GM12878 (cell line): ENCODE measurements around the gene PKDREJ. TPM values are rescaled to one million over a fixed set of nuclear protein-coding genes. Genes with fewer than 3 reads are reported as not detected.

ENCODE experiments used
- ATAC-seq: fragments of 200-7000 bp; cut with Tn5 transposase; 3 replicates; pipeline ENCODE4 v1.9.1; 2020; ENCODE audit warnings: mild to moderate bottlenecking, moderate library complexity
- BruUV-seq: library from RNA; stranded (reverse); fragments of 400-500 nt; replicated peaks from 2 replicates; lab custom pipeline; 2021; lab: Mats Ljungman, UMichigan
- CTCF ChIA-PET: fragments of 300-600 bp; sonication (Branson Sonifier 250); formaldehyde crosslinking; extraction: SDS; loops from one replicate; lab custom pipeline; 2021; ENCODE audit warnings: inconsistent platforms; lab: Yijun Ruan, JAX
- POLR2A ChIA-PET: fragments of 350-600 bp; formaldehyde crosslinking; extraction: SDS; loops from one replicate; lab custom pipeline; 2021; ENCODE audit warnings: inconsistent platforms; lab: Charles Lee
- RAD21 ChIA-PET: fragments of 300-600 bp; sonication (Branson Sonifier 250); formaldehyde crosslinking; loops from one replicate; lab custom pipeline; 2023; ENCODE audit warnings: antibody characterized with exemption; ENCODE audit not compliant: unreplicated experiment; lab: Charles Lee
- SMC1A ChIA-PET: fragments of 300-600 bp; sonication (Branson Sonifier 250); formaldehyde crosslinking; loops from one replicate; lab custom pipeline; 2023; ENCODE audit not compliant: unreplicated experiment, uncharacterized antibody; lab: Charles Lee
- DNase-seq: peaks from one replicate; pipeline ENCODE4 v3.0.0-alpha.2; 2011; ENCODE audit warnings: low read depth, low spot score
- FAIRE-seq: peaks from 3 replicates; lab custom pipeline; 2011; peaks lifted over from hg19 to GRCh38; lab: Jason Lieb, UNC
- H2AFZ ChIP-seq: 2 replicates; pipeline ENCODE4 v1.6.0; 2011; ENCODE audit warnings: low read depth, low read length, control low read depth; ENCODE audit not compliant: control insufficient read depth
- H3K27ac ChIP-seq: 2 replicates; pipeline ENCODE4 v1.5.1; 2011; ENCODE audit warnings: control low read depth; ENCODE audit not compliant: control insufficient read depth, insufficient read depth
- H3K27me3 ChIP-seq, 2 experiments: replicated peaks in 1 of 2; 2 replicates each; pipeline versions ENCODE4 v1.6.0 to v1.6.1; 2011; ENCODE audit warnings: low read length in 1 of 2; ENCODE audit not compliant: control insufficient read depth in 2 of 2, insufficient read depth in 2 of 2
- H3K36me3 ChIP-seq, 2 experiments: 2 replicates each; pipeline ENCODE4 v1.5.1; 2011; ENCODE audit warnings: low read length in 1 of 2; ENCODE audit not compliant: control insufficient read depth in 2 of 2, insufficient read depth in 2 of 2
- H3K4me1 ChIP-seq: 2 replicates; pipeline ENCODE4 v1.6.1; 2011; ENCODE audit warnings: mild to moderate bottlenecking, low read length, moderate library complexity, mixed read lengths; ENCODE audit not compliant: control insufficient read depth, insufficient read depth
- H3K4me2 ChIP-seq: 2 replicates; pipeline ENCODE4 v1.6.0; 2011; ENCODE audit warnings: control low read depth; ENCODE audit not compliant: control insufficient read depth, insufficient read depth
- H3K4me3 ChIP-seq: fragments of 200-600 bp; sonication (generic); 2 replicates; pipeline ENCODE4 v1.5.1; 2016
- H3K79me2 ChIP-seq: 2 replicates; pipeline ENCODE4 v1.6.0; 2011; ENCODE audit warnings: low read length; ENCODE audit not compliant: control insufficient read depth, insufficient read depth
- H3K9ac ChIP-seq: 2 replicates; pipeline ENCODE4 v1.8.0; 2011; ENCODE audit warnings: low read length, control low read depth, mixed read lengths; ENCODE audit not compliant: control insufficient read depth, insufficient read depth
- H3K9me3 ChIP-seq: replicated peaks from 3 replicates; pipeline ENCODE4 v1.5.1; 2011; ENCODE audit warnings: mild to moderate bottlenecking, low read length; ENCODE audit not compliant: control insufficient read depth, insufficient read depth
- H4K20me1 ChIP-seq: 2 replicates; pipeline ENCODE4 v1.6.0; 2011; ENCODE audit not compliant: control insufficient read depth, insufficient read depth
- CBX5 ChIP-seq: sonication (generic); IDR thresholded peaks from 2 replicates; pipeline ENCODE4 v1.6.1; 2016; ENCODE audit warnings: low read depth, moderate library complexity, mild to moderate bottlenecking, inconsistent platforms
- CHD1 ChIP-seq: IDR thresholded peaks from 2 replicates; pipeline ENCODE4 v1.6.1; 2012; ENCODE audit warnings: low read depth, low read length, improper control_type of control experiment
- HDGF ChIP-seq: fragments of 450-650 bp; IDR thresholded peaks from 2 replicates; pipeline ENCODE4 v1.6.1; 2016; ENCODE audit warnings: antibody characterized with exemption
- IRF4 ChIP-seq: IDR thresholded peaks from 2 replicates; pipeline ENCODE4 v1.6.1; 2011; ENCODE audit warnings: low read depth, low read length
- NFXL1 ChIP-seq: fragments of 450-650 bp; IDR thresholded peaks from 2 replicates; pipeline ENCODE4 v1.6.1; 2017; ENCODE audit warnings: antibody characterized with exemption, mild to moderate bottlenecking, borderline replicate concordance
- POLR2A ChIP-seq: IDR thresholded peaks from 2 replicates; pipeline ENCODE4 v1.6.1; 2011; ENCODE audit warnings: low read depth, mild to moderate bottlenecking, low read length
- POLR2AphosphoS5 ChIP-seq: IDR thresholded peaks from 2 replicates; pipeline ENCODE4 v1.6.1; 2011; ENCODE audit warnings: mild to moderate bottlenecking, low read length, inconsistent platforms
- SMAD1 ChIP-seq: fragments of 450-650 bp; IDR thresholded peaks from 2 replicates; pipeline ENCODE4 v1.6.1; 2018; ENCODE audit warnings: mild to moderate bottlenecking, low read depth; ENCODE audit not compliant: partially characterized antibody
- YBX1 ChIP-seq: fragments of 450-650 bp; IDR thresholded peaks from 2 replicates; pipeline ENCODE4 v1.6.1; 2016; ENCODE audit warnings: antibody characterized with exemption
- ZBED1 ChIP-seq: IDR thresholded peaks from 2 replicates; pipeline ENCODE4 v1.6.1; 2016; ENCODE audit warnings: borderline replicate concordance
- WGBS: methylation state at CpG from one replicate; pipeline ENCODE4 v1.1.6; 2016; ENCODE audit warnings: low lambda C conversion rate; ENCODE audit not compliant: insufficient replicate concordance, insufficient coverage; ENCODE audit errors: missing lambda C conversion rate; 5-methylcytosine and 5-hydroxymethylcytosine counted together
- in situ Hi-C: fragments of 300-500 bp; cut with MboI; formaldehyde crosslinking; loops from 9 replicates; pipeline ENCODE4 v1.14.3; 2018; ENCODE audit warnings: mixed read lengths
- intact Hi-C: fragments of 100-400 bp; cut with micrococcal nuclease; formaldehyde crosslinking; loops from one replicate; pipeline ENCODE4 v1.14.2; 2022; ENCODE audit not compliant: unreplicated experiment
- polyA plus RNA-seq, 11 experiments: library from polyadenylated mRNA; depleted of rRNA in 4 of 11; unstranded in 6 of 11; stranded (reverse) in 5 of 11; fragments of >200 nt; fragmentation: Nextera tagmentation in 4 of 11; fragmentation: Illumina TruSeq in 1 of 11; extraction: Ambion mirVana in 4 of 11; extraction: Trizol in 1 of 11; gene quantifications; 1 replicate in 1 of 11; 2 replicates in 10 of 11; pipeline versions ENCODE4 v1.2.1 to v1.2.3, GENCODE V29; 2011 to 2016; ENCODE audit warnings: inconsistent platforms in 2 of 11, missing spikeins in 2 of 11, low read depth in 1 of 11
- total RNA-seq, 4 experiments: library from RNA; depleted of rRNA in 3 of 4; stranded (reverse); fragments of >200 nt in 3 of 4; fragmentation: Illumina TruSeq in 1 of 4; extraction: Trizol in 1 of 4; gene quantifications; 2 replicates each; pipeline versions ENCODE4 v1.2.1 to v1.2.3, GENCODE V29; 2013 to 2021
- TF ChIP-seq, protein P1 (sequence below): fragments of 450-650 bp; conservative IDR thresholded peaks from 2 replicates; pipeline ENCODE4 v1.6.1; 2017; ENCODE audit warnings: mild to moderate bottlenecking, moderate library complexity
- TF ChIP-seq, protein P2 (sequence below): IDR thresholded peaks from 2 replicates; pipeline ENCODE4 v1.6.1; 2011; ENCODE audit warnings: low read depth, low read length, improper control_type of control experiment, borderline replicate concordance

Gene PKDREJ
- total and polyA plus RNA-seq, 10 of the 15 experiments (the other 5 are each of a cell fraction or from before 2014, with no cell fraction given) = 0.02 to 0.03 TPM; not detected in 8

GRCh38 chr22:46234969-46235368, 28.2 kb downstream of the PKDREJ start:
- no peak for FAIRE-seq
- RAD21 ChIA-PET = no interaction called here
- Histone ChIP-seq H2AFZ (no peak overlapping the region), H3K9ac (no peak overlapping the region), H3K4me1 (peaks cover 4% of the 10 kb centered on the region), H3K4me2 (no peak overlapping the region), H3K79me2 (no peaks in the 10 kb centered on the region), H3K27ac (no peak overlapping the region), H3K27me3 (no peaks in the 10 kb centered on the region), H3K9me3 (no peaks in the 10 kb centered on the region), H3K4me3 (no peak overlapping the region), H4K20me1 (no peaks in the 10 kb centered on the region), H3K36me3 (no peaks in the 10 kb centered on the region)
- no peak for TF ChIP-seq POLR2AphosphoS5
- no peak for TF ChIP-seq CHD1
- TF ChIP-seq ZBED1 = no peak
- TF ChIP-seq CBX5 = no peak
- TF ChIP-seq NFXL1 = no peak
- TF ChIP-seq, protein P1, sequence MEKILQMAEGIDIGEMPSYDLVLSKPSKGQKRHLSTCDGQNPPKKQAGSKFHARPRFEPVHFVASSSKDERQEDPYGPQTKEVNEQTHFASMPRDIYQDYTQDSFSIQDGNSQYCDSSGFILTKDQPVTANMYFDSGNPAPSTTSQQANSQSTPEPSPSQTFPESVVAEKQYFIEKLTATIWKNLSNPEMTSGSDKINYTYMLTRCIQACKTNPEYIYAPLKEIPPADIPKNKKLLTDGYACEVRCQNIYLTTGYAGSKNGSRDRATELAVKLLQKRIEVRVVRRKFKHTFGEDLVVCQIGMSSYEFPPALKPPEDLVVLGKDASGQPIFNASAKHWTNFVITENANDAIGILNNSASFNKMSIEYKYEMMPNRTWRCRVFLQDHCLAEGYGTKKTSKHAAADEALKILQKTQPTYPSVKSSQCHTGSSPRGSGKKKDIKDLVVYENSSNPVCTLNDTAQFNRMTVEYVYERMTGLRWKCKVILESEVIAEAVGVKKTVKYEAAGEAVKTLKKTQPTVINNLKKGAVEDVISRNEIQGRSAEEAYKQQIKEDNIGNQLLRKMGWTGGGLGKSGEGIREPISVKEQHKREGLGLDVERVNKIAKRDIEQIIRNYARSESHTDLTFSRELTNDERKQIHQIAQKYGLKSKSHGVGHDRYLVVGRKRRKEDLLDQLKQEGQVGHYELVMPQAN = no peak
- TF ChIP-seq, protein P2, sequence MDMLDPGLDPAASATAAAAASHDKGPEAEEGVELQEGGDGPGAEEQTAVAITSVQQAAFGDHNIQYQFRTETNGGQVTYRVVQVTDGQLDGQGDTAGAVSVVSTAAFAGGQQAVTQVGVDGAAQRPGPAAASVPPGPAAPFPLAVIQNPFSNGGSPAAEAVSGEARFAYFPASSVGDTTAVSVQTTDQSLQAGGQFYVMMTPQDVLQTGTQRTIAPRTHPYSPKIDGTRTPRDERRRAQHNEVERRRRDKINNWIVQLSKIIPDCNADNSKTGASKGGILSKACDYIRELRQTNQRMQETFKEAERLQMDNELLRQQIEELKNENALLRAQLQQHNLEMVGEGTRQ = no peak
- TF ChIP-seq IRF4 = no peak
- no peak for TF ChIP-seq SMAD1
- no peak for TF ChIP-seq YBX1
- TF ChIP-seq POLR2A = no peak
- TF ChIP-seq HDGF = no peak
- CTCF ChIA-PET = no interaction called here
- POLR2A ChIA-PET = no interaction called here
- SMC1A ChIA-PET = interaction anchor here (1.3 kb wide), 1 partner anchor 61 kb away, joined by 3 read pairs; the partner anchor contains the start of gene GTSE1
- WGBS = 94% methylated on average over 12 of the region's 12 CpGs
- DNase-seq = no peak
- in situ Hi-C loops = no loop called here
- BruUV-seq = no TSS peak
- intact Hi-C loops = no loop called here
- no peak for ATAC-seq
